Vagina (tissue), 2 donors: ENCODE results near the gene DHX38. TPM values are rescaled to one million over a fixed set of nuclear protein-coding genes. Genes with fewer than 3 reads are reported as not detected.

Source experiments
- DNase-seq, 2 donors: peaks; one replicate each; pipeline ENCODE4 v3.0.0-alpha.2; 2017; ENCODE audit errors: extremely low spot score in 2 of 2
- H3K27ac ChIP-seq: fragments of 200-600 bp; sonication (generic); one replicate; pipeline ENCODE4 v1.5.1; 2019
- H3K27me3 ChIP-seq: fragments of 200-600 bp; sonication (generic); one replicate; pipeline ENCODE4 v1.5.1; 2019
- H3K36me3 ChIP-seq, 2 donors: fragments of 200-600 bp; sonication (generic); one replicate each; pipeline ENCODE4 v1.5.1; 2017 to 2019
- H3K4me1 ChIP-seq: fragments of 200-600 bp; sonication (generic); one replicate; pipeline ENCODE4 v1.5.1; 2019
- H3K4me3 ChIP-seq, 2 donors: fragments of 200-600 bp; sonication (generic); 1 replicate in 1 of 2; 2 replicates in 1 of 2; pipeline ENCODE4 v1.5.1; 2016 to 2019
- H3K9me3 ChIP-seq: fragments of 200-600 bp; sonication (generic); one replicate; pipeline ENCODE4 v1.5.1; 2019
- POLR2A ChIP-seq, 2 donors: fragments of 450-650 bp; IDR thresholded peaks; one replicate each; pipeline ENCODE4 v1.6.1; 2017; ENCODE audit warnings: antibody characterized with exemption in 2 of 2, mild to moderate bottlenecking in 2 of 2, moderate library complexity in 2 of 2
- POLR2AphosphoS5 ChIP-seq, 2 donors: sonication (generic); formaldehyde crosslinking; IDR thresholded peaks; one replicate each; pipeline ENCODE4 v1.9.0; 2017; ENCODE audit warnings: antibody characterized with exemption in 2 of 2, mild to moderate bottlenecking in 2 of 2, low read depth in 1 of 2; ENCODE audit not compliant: insufficient read depth in 1 of 2
- intact Hi-C: fragments of 100-400 bp; cut with DNase I; formaldehyde crosslinking; loops from one replicate; pipeline ENCODE4 v1.15.1; 2023
- total RNA-seq: library from RNA; depleted of rRNA; stranded (reverse); fragments of >200 nt; gene quantifications from one replicate; pipeline ENCODE4 v1.2.3, GENCODE V29; 2016
- TF ChIP-seq, protein P1 (sequence below), 3 experiments: fragments of 450-650 bp in 2 of 3; fragments of 200-600 bp in 1 of 3; sonication (generic) in 1 of 3; IDR thresholded peaks; one replicate each; pipeline ENCODE4 v1.5.1; 2017 to 2019; ENCODE audit warnings: antibody characterized with exemption in 3 of 3, mild to moderate bottlenecking in 2 of 3, moderate library complexity in 2 of 3

Gene DHX38
- total RNA-seq, 1 donor from 2014 or later, result 54.8 TPM

DNA sequence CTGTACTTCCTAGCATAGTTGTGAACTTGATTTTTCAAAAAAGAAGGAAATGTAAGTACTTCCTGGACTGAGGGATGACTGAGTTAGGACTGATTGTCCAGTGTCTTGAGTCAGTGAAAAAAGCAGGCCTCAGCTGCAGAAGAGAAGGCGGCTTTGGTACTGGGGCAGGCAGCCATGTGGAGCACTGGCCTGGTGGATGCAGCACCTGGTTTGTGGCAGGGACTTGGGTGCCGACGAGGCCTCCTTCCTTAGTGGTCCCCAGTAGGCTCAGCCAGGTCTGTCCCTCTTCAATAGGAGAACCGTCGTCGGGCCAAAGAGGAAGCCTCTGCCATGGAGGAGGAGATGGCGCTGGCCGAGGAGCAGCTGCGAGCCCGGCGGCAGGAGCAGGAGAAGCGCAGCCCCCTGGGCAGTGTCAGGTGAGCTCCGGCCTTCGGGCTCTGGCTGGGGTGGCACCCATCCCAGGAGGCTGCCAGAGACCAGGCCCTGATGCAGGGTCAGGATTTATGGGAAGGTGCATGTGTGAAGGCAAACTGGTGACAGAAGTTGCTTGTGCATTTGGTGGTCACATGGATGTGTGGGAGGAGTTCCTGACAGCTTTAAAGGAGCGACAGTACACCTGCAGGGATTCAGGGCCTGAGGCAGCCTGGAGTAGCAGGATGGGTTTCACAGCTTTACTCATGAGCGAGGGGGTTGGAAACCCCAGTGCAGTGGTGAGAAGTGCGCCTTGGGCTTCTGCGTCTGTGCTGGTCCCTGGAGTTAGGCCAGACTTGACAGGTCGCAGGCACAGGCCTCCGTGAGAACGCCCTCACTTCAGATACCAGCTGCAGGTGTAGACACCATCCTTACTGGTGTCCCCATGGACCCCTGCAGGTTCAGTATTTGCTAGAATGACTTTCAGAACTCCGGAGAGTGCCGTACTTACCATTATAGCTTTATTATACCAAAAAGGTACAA, 17.3 kb downstream of the DHX38 start:
- Histone ChIP-seq H3K4me3 (no peak overlapping the region), H3K4me1 (no peaks in the 10 kb centered on the region), H3K9me3 (no peaks in the 10 kb centered on the region), H3K27me3 (no peaks in the 10 kb centered on the region), H3K27ac (no peak overlapping the region), H3K36me3 (peaks cover 3 to 74% of the 10 kb centered on the region in 2 donors)
- TF ChIP-seq POLR2AphosphoS5 (IDR thresholded peaks at IDR 0.05; ENCODE audit: insufficient read depth in 1 of 2, low read depth in 1 of 2) (no peak), POLR2A (IDR thresholded peaks at IDR 0.05) (no peak)
- TF ChIP-seq, protein P1, sequence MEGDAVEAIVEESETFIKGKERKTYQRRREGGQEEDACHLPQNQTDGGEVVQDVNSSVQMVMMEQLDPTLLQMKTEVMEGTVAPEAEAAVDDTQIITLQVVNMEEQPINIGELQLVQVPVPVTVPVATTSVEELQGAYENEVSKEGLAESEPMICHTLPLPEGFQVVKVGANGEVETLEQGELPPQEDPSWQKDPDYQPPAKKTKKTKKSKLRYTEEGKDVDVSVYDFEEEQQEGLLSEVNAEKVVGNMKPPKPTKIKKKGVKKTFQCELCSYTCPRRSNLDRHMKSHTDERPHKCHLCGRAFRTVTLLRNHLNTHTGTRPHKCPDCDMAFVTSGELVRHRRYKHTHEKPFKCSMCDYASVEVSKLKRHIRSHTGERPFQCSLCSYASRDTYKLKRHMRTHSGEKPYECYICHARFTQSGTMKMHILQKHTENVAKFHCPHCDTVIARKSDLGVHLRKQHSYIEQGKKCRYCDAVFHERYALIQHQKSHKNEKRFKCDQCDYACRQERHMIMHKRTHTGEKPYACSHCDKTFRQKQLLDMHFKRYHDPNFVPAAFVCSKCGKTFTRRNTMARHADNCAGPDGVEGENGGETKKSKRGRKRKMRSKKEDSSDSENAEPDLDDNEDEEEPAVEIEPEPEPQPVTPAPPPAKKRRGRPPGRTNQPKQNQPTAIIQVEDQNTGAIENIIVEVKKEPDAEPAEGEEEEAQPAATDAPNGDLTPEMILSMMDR (IDR thresholded peaks at IDR 0.05), result no peak
- intact Hi-C loops, result no loop called here
- peak in 1 of 2 donors; percentile 81 for DNase-seq

- H3K9me3 ChIP-seq, result no peaks in the 10 kb centered on the region
- peak in 1 of 2 donors; percentile 82 for DNase-seq
- intact Hi-C loops, result no loop called here
These were observed 18.2 kb downstream of the DHX38 start for GRCh38 chr16:72111657-72112451.

GRCh38 chr16:72112452-72112792, 18.8 kb downstream of the DHX38 start:
- DNase-seq, result no peak
- H3K27me3 ChIP-seq, result no peaks in the 10 kb centered on the region
- intact Hi-C loops, result no loop called here

More at GRCh38 chr16:72111657-72112451, 18.2 kb downstream of the DHX38 start:
- Histone ChIP-seq H3K27me3 (no peaks in the 10 kb centered on the region), H3K27ac (no peak overlapping the region), H3K4me3 (no peak overlapping the region), H3K36me3 (peaks cover 2 to 65% of the 10 kb centered on the region in 2 donors), H3K4me1 (no peaks in the 10 kb centered on the region)
- TF ChIP-seq POLR2AphosphoS5 (IDR thresholded peaks at IDR 0.05; ENCODE audit: insufficient read depth in 1 of 2, low read depth in 1 of 2) (no peak), POLR2A (IDR thresholded peaks at IDR 0.05) (no peak)
- TF ChIP-seq, protein P1 (IDR thresholded peaks at IDR 0.05), result no peak

GRCh38 chr16:72112906-72113615, 19.4 kb downstream of the DHX38 start:
- Histone ChIP-seq H3K27ac (no peak overlapping the region), H3K4me3 (no peak overlapping the region), H3K4me1 (no peaks in the 10 kb centered on the region), H3K9me3 (no peaks in the 10 kb centered on the region), H3K27me3 (no peaks in the 10 kb centered on the region), H3K36me3 (peaks cover 2 to 53% of the 10 kb centered on the region in 2 donors)
- intact Hi-C loops, result no loop called here
- TF ChIP-seq POLR2A (IDR thresholded peaks at IDR 0.05) (no peak), POLR2AphosphoS5 (IDR thresholded peaks at IDR 0.05; ENCODE audit: insufficient read depth in 1 of 2, low read depth in 1 of 2) (no peak)
- TF ChIP-seq, protein P1 (IDR thresholded peaks at IDR 0.05), result no peak
- peak in 1 of 2 donors; percentile 87 for DNase-seq

More at GRCh38 chr16:72112452-72112792, 18.8 kb downstream of the DHX38 start:
- TF ChIP-seq POLR2AphosphoS5 (IDR thresholded peaks at IDR 0.05; ENCODE audit: insufficient read depth in 1 of 2, low read depth in 1 of 2) (no peak), POLR2A (IDR thresholded peaks at IDR 0.05) (no peak)
- TF ChIP-seq, protein P1 (IDR thresholded peaks at IDR 0.05), result no peak
- no peak overlapping the region for H3K27ac ChIP-seq
- peaks cover 2 to 59% of the 10 kb centered on the region in 2 donors for H3K36me3 ChIP-seq
- no peaks in the 10 kb centered on the region for H3K4me1 ChIP-seq
- H3K4me3 ChIP-seq, result no peak overlapping the region
- H3K9me3 ChIP-seq, result no peaks in the 10 kb centered on the region
